ENCODE results near the gene GMPR. TPM values are rescaled to one million over a fixed set of nuclear protein-coding genes. Genes with fewer than 3 reads are reported as not detected.

The GMPR gene
- total RNA-seq, 2 experiments from 2014 or later, result not detected

DNA sequence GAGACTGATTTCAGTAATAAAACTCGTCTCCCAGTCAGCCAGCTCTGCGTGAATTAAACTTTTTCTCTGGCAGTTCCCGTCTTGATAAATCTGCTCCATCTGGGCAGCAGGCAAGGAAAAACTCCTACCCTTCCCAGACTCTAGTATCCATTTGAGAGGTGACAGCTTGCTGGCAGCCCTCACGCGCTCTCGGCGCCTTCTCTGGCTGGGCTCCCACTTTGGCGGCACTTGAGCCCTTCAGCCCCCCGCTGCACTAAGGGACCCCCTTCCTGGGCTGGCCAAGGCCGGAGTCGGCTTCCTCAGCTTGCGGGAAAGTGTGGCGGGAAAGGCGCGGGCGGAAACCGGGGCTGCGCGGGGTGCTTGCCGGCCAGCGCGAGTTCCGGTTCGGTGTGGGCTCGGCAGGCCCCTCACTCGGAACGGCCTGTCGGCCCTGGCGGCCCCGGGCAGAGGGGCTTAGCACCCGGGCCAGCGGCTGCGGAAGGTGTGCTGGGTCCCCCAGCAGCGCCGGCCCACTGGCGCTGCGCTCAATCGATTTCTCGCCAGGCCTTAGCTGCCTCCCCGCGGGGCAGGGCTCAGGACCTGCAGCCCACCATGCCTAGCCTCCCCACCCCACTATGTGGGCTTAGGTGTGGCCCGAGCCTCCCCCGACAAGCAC, 21.8 kb upstream of the GMPR start:
- no peak overlapping the region for H3K27ac ChIP-seq (ENCODE audit: low read depth, low read length, poor library complexity, severe bottlenecking)
- CTCF ChIA-PET (ENCODE audit: unreplicated experiment), result no interaction called here
- H3K9me2 ChIP-seq (ENCODE audit: insufficient read depth, low read length), result no peaks in the 10 kb centered on the region
- H3K79me2 ChIP-seq (ENCODE audit: insufficient read depth, low read depth, low read length), result no peaks in the 10 kb centered on the region
- no peaks in the 10 kb centered on the region for H3K4me1 ChIP-seq (ENCODE audit: insufficient read depth, low read length, poor library complexity, severe bottlenecking)
- H2AFZ ChIP-seq (ENCODE audit: low read length), result no peak overlapping the region
- H3K9me3 ChIP-seq (ENCODE audit: low read length), result no peaks in the 10 kb centered on the region
- no peaks in the 10 kb centered on the region for H4K20me1 ChIP-seq (ENCODE audit: insufficient read depth, low read length)
- no TSS peak for BruUV-seq (replicated peaks)
- no peak for DNase-seq (ENCODE audit: low spot score)
- H3K4me2 ChIP-seq (ENCODE audit: low read length), result no peak overlapping the region
- H3K4me3 ChIP-seq (ENCODE audit: low read depth, low read length, poor library complexity, severe bottlenecking), result no peak overlapping the region
- POLR2A ChIA-PET, result no interaction called here
- intact Hi-C loops (cut with micrococcal nuclease; ENCODE audit: unreplicated experiment), result no loop called here
- H3K36me3 ChIP-seq (ENCODE audit: insufficient read depth, low read length), result no peaks in the 10 kb centered on the region
- TF ChIP-seq CTCF (conservative IDR thresholded peaks at IDR 0.05; ENCODE audit: low read length) (no peak), EZH2phosphoT487 (IDR thresholded peaks at IDR 0.05; ENCODE audit: borderline replicate concordance, low read depth, low read length) (no peak)

DNA sequence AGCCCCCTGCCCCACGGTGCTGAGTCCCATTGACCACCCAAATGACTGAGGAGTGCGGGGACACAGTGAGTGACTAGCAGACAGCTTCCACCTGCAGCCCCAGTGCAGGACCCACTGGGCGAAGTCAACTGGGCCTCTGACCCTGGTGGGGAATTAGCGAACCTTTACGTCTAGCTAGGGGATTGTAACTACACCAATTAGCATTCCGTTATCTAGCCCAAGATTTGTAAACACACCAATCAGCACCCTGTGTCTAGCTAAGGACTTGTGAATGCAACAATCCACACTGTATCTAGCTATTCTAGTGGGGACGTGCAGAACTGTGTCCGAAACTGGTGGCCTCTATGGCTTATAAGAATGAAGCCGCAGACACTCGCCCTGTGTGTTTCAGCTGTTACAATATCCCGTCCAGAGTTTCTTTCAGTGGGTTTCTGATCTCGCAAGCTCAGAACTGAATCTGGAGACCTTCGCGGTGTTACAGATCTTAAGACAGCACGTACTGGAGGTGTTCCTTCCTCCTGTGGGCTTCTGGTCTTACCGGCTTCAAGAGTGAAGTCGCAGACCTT, 21.1 kb upstream of the GMPR start:
- H3K9me2 ChIP-seq (ENCODE audit: insufficient read depth, low read length), result no peaks in the 10 kb centered on the region
- no peak overlapping the region for H3K27ac ChIP-seq (ENCODE audit: low read depth, low read length, poor library complexity, severe bottlenecking)
- BruUV-seq (replicated peaks), result no TSS peak
- DNase-seq (ENCODE audit: low spot score), result no peak
- no peak overlapping the region for H3K4me2 ChIP-seq (ENCODE audit: low read length)
- H3K9me3 ChIP-seq (ENCODE audit: low read length), result no peaks in the 10 kb centered on the region
- ChIA-PET POLR2A (no interaction called here), CTCF (ENCODE audit: unreplicated experiment) (interaction anchor here (0.7 to 1.0 kb wide), 2 partner anchors 11 kb away, joined by 3 to 5 read pairs; no protein-coding TSS in a partner anchor)
- no peaks in the 10 kb centered on the region for H3K36me3 ChIP-seq (ENCODE audit: insufficient read depth, low read length)
- no peaks in the 10 kb centered on the region for H4K20me1 ChIP-seq (ENCODE audit: insufficient read depth, low read length)
- intact Hi-C loops (cut with micrococcal nuclease; ENCODE audit: unreplicated experiment), result no loop called here
- no peak overlapping the region for H2AFZ ChIP-seq (ENCODE audit: low read length)
- H3K4me1 ChIP-seq (ENCODE audit: insufficient read depth, low read length, poor library complexity, severe bottlenecking), result no peaks in the 10 kb centered on the region
- no peak overlapping the region for H3K4me3 ChIP-seq (ENCODE audit: low read depth, low read length, poor library complexity, severe bottlenecking)
- TF ChIP-seq EZH2phosphoT487 (IDR thresholded peaks at IDR 0.05; ENCODE audit: borderline replicate concordance, low read depth, low read length), result no peak
- TF ChIP-seq CTCF (conservative IDR thresholded peaks at IDR 0.05; ENCODE audit: low read length), result no peak
- no peaks in the 10 kb centered on the region for H3K79me2 ChIP-seq (ENCODE audit: insufficient read depth, low read depth, low read length)

DNA sequence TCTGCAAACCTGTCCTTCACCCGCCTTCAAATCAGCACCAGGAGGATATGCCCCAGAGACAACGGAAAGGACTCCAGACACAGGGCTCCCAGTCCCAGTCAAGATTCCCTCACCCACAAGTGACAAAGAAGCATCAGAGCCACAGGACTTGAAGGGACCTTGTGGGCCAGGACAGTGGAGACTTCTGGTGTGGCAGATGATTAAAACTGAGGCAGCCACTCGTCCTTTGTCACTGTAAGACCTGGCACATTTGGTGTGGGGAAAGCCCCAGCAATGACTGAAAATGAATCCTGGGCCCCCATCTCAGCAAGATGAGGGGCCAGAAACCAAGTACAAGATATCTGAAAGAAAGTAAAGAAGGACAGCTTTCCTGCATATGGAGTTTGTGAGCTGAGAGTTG, 15.6 kb upstream of the GMPR start:
- TF ChIP-seq CTCF (conservative IDR thresholded peaks at IDR 0.05; ENCODE audit: low read length) (no peak), EZH2phosphoT487 (IDR thresholded peaks at IDR 0.05; ENCODE audit: borderline replicate concordance, low read depth, low read length) (no peak)
- ChIA-PET CTCF (ENCODE audit: unreplicated experiment) (no interaction called here), POLR2A (no interaction called here)
- no peak for DNase-seq (ENCODE audit: low spot score)
- intact Hi-C loops (cut with micrococcal nuclease; ENCODE audit: unreplicated experiment), result no loop called here
- H3K4me2 ChIP-seq (ENCODE audit: low read length), result no peak overlapping the region
- no peaks in the 10 kb centered on the region for H3K4me1 ChIP-seq (ENCODE audit: insufficient read depth, low read length, poor library complexity, severe bottlenecking)
- H3K9me2 ChIP-seq (ENCODE audit: insufficient read depth, low read length), result no peaks in the 10 kb centered on the region
- no peak overlapping the region for H2AFZ ChIP-seq (ENCODE audit: low read length)
- no peaks in the 10 kb centered on the region for H3K9me3 ChIP-seq (ENCODE audit: low read length)
- no TSS peak for BruUV-seq (replicated peaks)
- no peak overlapping the region for H3K27ac ChIP-seq (ENCODE audit: low read depth, low read length, poor library complexity, severe bottlenecking)
- H3K36me3 ChIP-seq (ENCODE audit: insufficient read depth, low read length), result no peaks in the 10 kb centered on the region
- no peak overlapping the region for H3K4me3 ChIP-seq (ENCODE audit: low read depth, low read length, poor library complexity, severe bottlenecking)
- H4K20me1 ChIP-seq (ENCODE audit: insufficient read depth, low read length), result no peaks in the 10 kb centered on the region
- H3K79me2 ChIP-seq (ENCODE audit: insufficient read depth, low read depth, low read length), result no peaks in the 10 kb centered on the region

Measured in OCI-LY7 (cell line).